ENCODE results near the gene ADAMTS9. TPM values are rescaled to one million over a fixed set of nuclear protein-coding genes. Genes with fewer than 3 reads are reported as not detected.

The ADAMTS9 gene
- total RNA-seq, 2 experiments from 2014 or later = not detected

DNA sequence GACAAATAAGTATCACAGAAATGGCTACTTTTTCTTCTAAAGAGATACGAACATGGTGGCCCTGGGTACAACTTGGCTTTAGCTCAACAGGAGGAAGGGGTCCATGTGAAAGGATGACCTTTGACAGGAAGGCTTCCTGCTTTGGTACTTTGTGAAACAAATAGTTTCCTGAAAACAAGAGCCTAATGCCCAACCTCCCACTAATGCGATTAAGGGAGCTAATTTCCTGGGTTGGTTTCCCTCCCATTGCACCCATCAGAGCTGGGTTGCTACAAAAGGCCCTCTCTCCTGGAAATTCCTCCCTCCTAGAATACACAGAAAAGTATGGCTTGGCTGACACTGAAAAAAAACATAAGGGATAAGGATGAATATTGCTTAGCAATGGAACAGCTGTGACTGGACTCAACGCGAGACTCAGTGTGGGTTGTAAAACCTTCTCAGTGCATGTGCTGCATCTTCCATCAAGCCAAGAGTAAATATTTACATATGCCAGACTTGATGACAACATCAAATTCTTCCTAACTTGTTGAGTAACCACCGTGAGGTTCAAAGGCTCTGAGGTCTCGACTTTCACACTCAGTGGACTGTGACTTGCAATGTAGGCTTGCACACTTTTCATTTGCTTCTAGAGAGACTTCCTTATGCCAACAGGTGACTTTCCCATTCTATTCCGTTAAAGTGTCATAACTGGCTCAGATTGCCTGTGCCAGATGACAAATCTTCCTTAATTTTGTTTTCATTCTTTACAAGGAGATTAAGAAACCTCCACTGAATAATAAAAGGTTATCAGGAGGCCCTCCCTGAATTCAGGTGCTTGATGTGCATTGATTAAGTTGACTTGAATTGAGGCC lies 60.1 kb downstream of the ADAMTS9 start:
- CTCF ChIA-PET = no interaction called here
- Mint-ChIP-seq H3K27me3 (no peaks in the 10 kb centered on the region), H3K4me3 (no peak overlapping the region), H3K27ac (no peak overlapping the region), H3K4me1 (ENCODE audit: low read depth) (no peaks in the 10 kb centered on the region), H3K9me3 (peaks cover 8% of the 10 kb centered on the region), H3K36me3 (ENCODE audit: low read depth) (no peaks in the 10 kb centered on the region)
- H3K27ac ChIP-seq (ENCODE audit: low read depth in 1 of 2, low read length in 2 of 2) = no peak overlapping the region
- no peaks in the 10 kb centered on the region for H3K36me3 ChIP-seq (ENCODE audit: insufficient read depth, low read length)
- DNase-seq (no peak), ATAC-seq (ENCODE audit: poor library complexity) (no peak)
- no peaks in the 10 kb centered on the region for H3K4me1 ChIP-seq (ENCODE audit: insufficient read depth, low read length)
- no peak overlapping the region for H3K4me3 ChIP-seq (ENCODE audit: low read length)
- POLR2A ChIA-PET = no interaction called here
- no peaks in the 10 kb centered on the region for H3K27me3 ChIP-seq (ENCODE audit: control insufficient read depth in 1 of 2, insufficient read depth in 2 of 2, low read length in 2 of 2)
- TF ChIP-seq, protein P1, sequence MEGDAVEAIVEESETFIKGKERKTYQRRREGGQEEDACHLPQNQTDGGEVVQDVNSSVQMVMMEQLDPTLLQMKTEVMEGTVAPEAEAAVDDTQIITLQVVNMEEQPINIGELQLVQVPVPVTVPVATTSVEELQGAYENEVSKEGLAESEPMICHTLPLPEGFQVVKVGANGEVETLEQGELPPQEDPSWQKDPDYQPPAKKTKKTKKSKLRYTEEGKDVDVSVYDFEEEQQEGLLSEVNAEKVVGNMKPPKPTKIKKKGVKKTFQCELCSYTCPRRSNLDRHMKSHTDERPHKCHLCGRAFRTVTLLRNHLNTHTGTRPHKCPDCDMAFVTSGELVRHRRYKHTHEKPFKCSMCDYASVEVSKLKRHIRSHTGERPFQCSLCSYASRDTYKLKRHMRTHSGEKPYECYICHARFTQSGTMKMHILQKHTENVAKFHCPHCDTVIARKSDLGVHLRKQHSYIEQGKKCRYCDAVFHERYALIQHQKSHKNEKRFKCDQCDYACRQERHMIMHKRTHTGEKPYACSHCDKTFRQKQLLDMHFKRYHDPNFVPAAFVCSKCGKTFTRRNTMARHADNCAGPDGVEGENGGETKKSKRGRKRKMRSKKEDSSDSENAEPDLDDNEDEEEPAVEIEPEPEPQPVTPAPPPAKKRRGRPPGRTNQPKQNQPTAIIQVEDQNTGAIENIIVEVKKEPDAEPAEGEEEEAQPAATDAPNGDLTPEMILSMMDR (IDR thresholded peaks at IDR 0.05) = no peak
- intact Hi-C loops (cut with DNase I, micrococcal nuclease) = no loop called here
- H3K9me3 ChIP-seq (ENCODE audit: control insufficient read depth in 1 of 2, insufficient read depth in 1 of 2, low read length in 2 of 2) = no peaks in the 10 kb centered on the region

DNA sequence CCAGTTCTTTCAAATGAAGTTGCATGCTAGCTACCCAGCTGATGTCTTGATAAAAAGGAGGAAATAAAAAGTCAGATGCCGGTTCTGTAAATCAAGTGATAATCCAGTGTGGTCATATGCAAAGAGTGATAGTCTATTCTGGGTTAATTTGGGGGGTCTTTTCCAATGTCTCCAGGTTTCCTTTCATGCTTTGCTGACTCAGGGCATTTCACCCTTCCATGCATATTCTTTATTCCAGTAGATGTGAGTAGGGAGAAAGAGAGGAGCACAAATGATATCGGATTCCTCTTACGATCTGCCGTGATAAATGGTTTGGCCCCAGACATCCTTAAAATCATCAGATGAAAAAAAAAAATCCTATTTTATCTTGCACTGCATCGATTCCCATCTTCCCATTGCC lies 60.8 kb downstream of the ADAMTS9 start:
- Histone ChIP-seq H3K27me3 (ENCODE audit: control insufficient read depth in 1 of 2, insufficient read depth in 2 of 2, low read length in 2 of 2) (no peaks in the 10 kb centered on the region), H3K27ac (ENCODE audit: low read depth in 1 of 2, low read length in 2 of 2) (no peak overlapping the region), H3K4me1 (ENCODE audit: insufficient read depth, low read length) (no peaks in the 10 kb centered on the region), H3K4me3 (ENCODE audit: low read length) (no peak overlapping the region), H3K36me3 (ENCODE audit: insufficient read depth, low read length) (no peaks in the 10 kb centered on the region), H3K9me3 (ENCODE audit: control insufficient read depth in 1 of 2, insufficient read depth in 1 of 2, low read length in 2 of 2) (no peaks in the 10 kb centered on the region)
- H3K4me1 Mint-ChIP-seq (ENCODE audit: low read depth) = no peaks in the 10 kb centered on the region
- H3K9me3 Mint-ChIP-seq = peaks cover 8% of the 10 kb centered on the region
- H3K36me3 Mint-ChIP-seq (ENCODE audit: low read depth) = no peaks in the 10 kb centered on the region
- intact Hi-C loops (cut with DNase I, micrococcal nuclease) = no loop called here
- H3K27me3 Mint-ChIP-seq = no peaks in the 10 kb centered on the region
- CTCF ChIA-PET = no interaction called here
- POLR2A ChIA-PET = no interaction called here
- TF ChIP-seq, protein P1 (IDR thresholded peaks at IDR 0.05) = no peak
- no peak overlapping the region for H3K4me3 Mint-ChIP-seq
- ATAC-seq (ENCODE audit: poor library complexity) (no peak), DNase-seq (no peak)
- H3K27ac Mint-ChIP-seq = no peak overlapping the region

DNA sequence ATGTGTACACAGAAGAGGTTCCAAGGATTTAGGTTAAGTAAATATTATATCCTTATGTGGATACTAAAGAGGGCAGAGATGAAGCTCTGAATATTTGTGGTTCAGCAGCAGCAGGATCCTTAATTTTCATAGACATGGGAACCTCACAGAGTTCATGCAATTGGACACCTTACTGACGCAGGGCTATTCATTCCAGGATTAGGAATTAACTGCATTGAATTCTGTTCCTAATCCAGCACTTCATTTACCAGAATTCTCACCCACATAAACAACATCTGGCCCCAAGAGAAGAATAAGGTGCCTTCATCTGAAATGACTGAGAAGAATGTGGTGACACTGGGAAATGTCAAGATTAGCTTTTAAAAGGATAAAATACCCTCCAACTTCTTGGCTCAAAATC lies 62.4 kb downstream of the ADAMTS9 start:
- no peak for DNase-seq
- Mint-ChIP-seq H3K27ac (no peak overlapping the region), H3K4me3 (no peak overlapping the region), H3K9me3 (peaks cover 8% of the 10 kb centered on the region), H3K27me3 (no peaks in the 10 kb centered on the region), H3K4me1 (ENCODE audit: low read depth) (no peaks in the 10 kb centered on the region), H3K36me3 (ENCODE audit: low read depth) (no peaks in the 10 kb centered on the region)
- Histone ChIP-seq H3K27me3 (ENCODE audit: control insufficient read depth in 1 of 2, insufficient read depth in 2 of 2, low read length in 2 of 2) (no peaks in the 10 kb centered on the region), H3K4me3 (ENCODE audit: low read length) (no peak overlapping the region), H3K27ac (ENCODE audit: low read depth in 1 of 2, low read length in 2 of 2) (no peak overlapping the region), H3K4me1 (ENCODE audit: insufficient read depth, low read length) (no peaks in the 10 kb centered on the region), H3K36me3 (ENCODE audit: insufficient read depth, low read length) (no peaks in the 10 kb centered on the region), H3K9me3 (ENCODE audit: control insufficient read depth in 1 of 2, insufficient read depth in 1 of 2, low read length in 2 of 2) (peaks cover 0 to 4% of the 10 kb centered on the region in 2 experiments)
- intact Hi-C loops (cut with DNase I, micrococcal nuclease) = no loop called here
- ChIA-PET CTCF (no interaction called here), POLR2A (no interaction called here)
- ATAC-seq (ENCODE audit: poor library complexity) = no peak
- TF ChIP-seq, protein P1 (IDR thresholded peaks at IDR 0.05) = no peak

Measured in CD4-positive, alpha-beta T cell (primary cell).